Measurements from ENCODE around the gene TULP3.

TULP3 gene

GRCh38 chr12:2897418-2897817 lies 6.7 kb downstream of the TULP3 start:
- H3K4me1 ChIP-seq (ENCODE audit: control insufficient read depth in 1 of 2, insufficient read depth in 1 of 2, low read depth in 1 of 2, low read length in 1 of 2): no peaks in the 10 kb centered on the region
- H3K36me3 ChIP-seq: no peaks in the 10 kb centered on the region
- H3K9me3 ChIP-seq: no peaks in the 10 kb centered on the region
- peaks cover 2% of the 10 kb centered on the region for H3K27me3 ChIP-seq
- no peak overlapping the region for H3K4me3 ChIP-seq (ENCODE audit: low read depth in 1 of 2, low read length in 1 of 2)
- TF ChIP-seq CTCF (IDR thresholded peaks at IDR 0.05): no peak
- no peak overlapping the region for H3K27ac ChIP-seq

GRCh38 chr12:2900642-2901041 lies 10.0 kb downstream of the TULP3 start:
- Histone ChIP-seq H3K27ac (no peak overlapping the region), H3K27me3 (no peaks in the 10 kb centered on the region), H3K9me3 (no peaks in the 10 kb centered on the region), H3K4me1 (ENCODE audit: control insufficient read depth in 1 of 2, insufficient read depth in 1 of 2, low read depth in 1 of 2, low read length in 1 of 2) (no peaks in the 10 kb centered on the region), H3K4me3 (ENCODE audit: low read depth in 1 of 2, low read length in 1 of 2) (no peak overlapping the region), H3K36me3 (no peaks in the 10 kb centered on the region)
- TF ChIP-seq CTCF (IDR thresholded peaks at IDR 0.05): no peak

- no peaks in the 10 kb centered on the region for H3K36me3 ChIP-seq
- H3K9me3 ChIP-seq: no peaks in the 10 kb centered on the region
- H3K27ac ChIP-seq: no peak overlapping the region
- TF ChIP-seq CTCF (IDR thresholded peaks at IDR 0.05): no peak
- H3K4me1 ChIP-seq (ENCODE audit: control insufficient read depth in 1 of 2, insufficient read depth in 1 of 2, low read depth in 1 of 2, low read length in 1 of 2): no peaks in the 10 kb centered on the region
- no peak overlapping the region for H3K4me3 ChIP-seq (ENCODE audit: low read depth in 1 of 2, low read length in 1 of 2)
- no peaks in the 10 kb centered on the region for H3K27me3 ChIP-seq
These were observed 11.7 kb downstream of the TULP3 start for GRCh38 chr12:2902272-2902880.

GRCh38 chr12:2904260-2904659 lies 13.6 kb downstream of the TULP3 start:
- no peaks in the 10 kb centered on the region for H3K36me3 ChIP-seq
- no peaks in the 10 kb centered on the region for H3K4me1 ChIP-seq (ENCODE audit: control insufficient read depth in 1 of 2, insufficient read depth in 1 of 2, low read depth in 1 of 2, low read length in 1 of 2)
- H3K27ac ChIP-seq: no peak overlapping the region
- no peaks in the 10 kb centered on the region for H3K9me3 ChIP-seq
- H3K4me3 ChIP-seq (ENCODE audit: low read depth in 1 of 2, low read length in 1 of 2): no peak overlapping the region
- H3K27me3 ChIP-seq: no peaks in the 10 kb centered on the region
- TF ChIP-seq CTCF (IDR thresholded peaks at IDR 0.05): no peak

GRCh38 chr12:2912216-2912575 lies 21.5 kb downstream of the TULP3 start:
- no peaks in the 10 kb centered on the region for H3K27me3 ChIP-seq
- H3K4me3 ChIP-seq (ENCODE audit: low read depth in 1 of 2, low read length in 1 of 2): no peak overlapping the region
- H3K36me3 ChIP-seq: no peaks in the 10 kb centered on the region
- H3K4me1 ChIP-seq (ENCODE audit: control insufficient read depth in 1 of 2, insufficient read depth in 1 of 2, low read depth in 1 of 2, low read length in 1 of 2): no peaks in the 10 kb centered on the region
- TF ChIP-seq CTCF (IDR thresholded peaks at IDR 0.05): no peak
- no peak overlapping the region for H3K27ac ChIP-seq
- H3K9me3 ChIP-seq: no peaks in the 10 kb centered on the region

- H3K27ac ChIP-seq: no peak overlapping the region
- H3K36me3 ChIP-seq: no peaks in the 10 kb centered on the region
- no peak overlapping the region for H3K4me3 ChIP-seq (ENCODE audit: low read depth in 1 of 2, low read length in 1 of 2)
- H3K27me3 ChIP-seq: no peaks in the 10 kb centered on the region
- TF ChIP-seq CTCF (IDR thresholded peaks at IDR 0.05): no peak
- no peaks in the 10 kb centered on the region for H3K4me1 ChIP-seq (ENCODE audit: control insufficient read depth in 1 of 2, insufficient read depth in 1 of 2, low read depth in 1 of 2, low read length in 1 of 2)
- H3K9me3 ChIP-seq: no peaks in the 10 kb centered on the region
These were observed 28.6 kb downstream of the TULP3 start for GRCh38 chr12:2919249-2919648.
